K562 treated with DMSO at 1 percent for 12 hours (cell line): ENCODE measurements around the gene CSF3. TPM values are rescaled to one million over a fixed set of nuclear protein-coding genes. Genes with fewer than 3 reads are reported as not detected.

Experiments
- total RNA-seq: library from RNA; unstranded; fragments of 300-600 nt; gene quantifications from 2 replicates; pipeline ENCODE4 v1.2.3, GENCODE V29; 2022; ENCODE audit not compliant: insufficient read depth

The CSF3 gene
- not detected in 2 replicates for total RNA-seq

GRCh38 chr17:40015005-40015997, at the start of gene CSF3:
TSS of gene CSF3 (plus strand) at chr17:40015440. CDS start at chr17:40015475, 35 bp downstream.

GRCh38 chr17:39980351-39981206, 34.7 kb upstream of the CSF3 start, which contains the start of gene PSMD3:
TSS of gene PSMD3 (plus strand) at chr17:39980807. CDS start at chr17:39980971, 164 bp downstream.

GRCh38 chr17:40062329-40063186, 47.3 kb downstream of the CSF3 start, which contains the start of gene THRA:
TSS of gene THRA (plus strand) at chr17:40062965. CDS start at chr17:40074489, 11,524 bp downstream.

Other genes starting within 250 kb of the CSF3 start
- gene IKZF3, start 151.1 kb upstream of the CSF3 start, total RNA-seq: 0.47 TPM in 1 of 2 replicates, not detected in the other
- not detected in 2 replicates for gene ZPBP2, start 147.2 kb upstream of the CSF3 start, total RNA-seq
- gene GSDMB, start 96.8 kb upstream of the CSF3 start, total RNA-seq: 4.8 and 13.7 TPM in 2 replicates
- 20.5 and 42.5 TPM in 2 replicates for gene ORMDL3, start 87.8 kb upstream of the CSF3 start, total RNA-seq
- not detected in 2 replicates for gene LRRC3C, start 87.7 kb upstream of the CSF3 start, total RNA-seq
- gene GSDMA, start 52.4 kb upstream of the CSF3 start, total RNA-seq: not detected in 2 replicates
- gene PSMD3, start 34.6 kb upstream of the CSF3 start, total RNA-seq: 155 and 233 TPM in 2 replicates
- gene MED24, start 39.0 kb downstream of the CSF3 start, total RNA-seq: 51.2 and 88.5 TPM in 2 replicates
- gene THRA, start 47.5 kb downstream of the CSF3 start, total RNA-seq: 9.5 and 19.3 TPM in 2 replicates
- 3.3 and 4.5 TPM in 2 replicates for gene NR1D1, start 85.1 kb downstream of the CSF3 start, total RNA-seq
- 16.3 and 47.9 TPM in 2 replicates for gene MSL1, start 106.5 kb downstream of the CSF3 start, total RNA-seq
- 26.8 and 47.2 TPM in 2 replicates for gene CASC3, start 125.1 kb downstream of the CSF3 start, total RNA-seq
- 1.7 and 2.6 TPM in 2 replicates for gene RAPGEFL1, start 162.0 kb downstream of the CSF3 start, total RNA-seq
- gene WIPF2, start 203.9 kb downstream of the CSF3 start, total RNA-seq: 5.3 and 17.2 TPM in 2 replicates